Fibroblast of skin of scalp (primary cell): ENCODE data around the gene PJA1.

ENCODE experiments used
- DNase-seq: peaks from one replicate; pipeline ENCODE4 v3.0.0-alpha.2; 2013

PJA1 gene

DNA sequence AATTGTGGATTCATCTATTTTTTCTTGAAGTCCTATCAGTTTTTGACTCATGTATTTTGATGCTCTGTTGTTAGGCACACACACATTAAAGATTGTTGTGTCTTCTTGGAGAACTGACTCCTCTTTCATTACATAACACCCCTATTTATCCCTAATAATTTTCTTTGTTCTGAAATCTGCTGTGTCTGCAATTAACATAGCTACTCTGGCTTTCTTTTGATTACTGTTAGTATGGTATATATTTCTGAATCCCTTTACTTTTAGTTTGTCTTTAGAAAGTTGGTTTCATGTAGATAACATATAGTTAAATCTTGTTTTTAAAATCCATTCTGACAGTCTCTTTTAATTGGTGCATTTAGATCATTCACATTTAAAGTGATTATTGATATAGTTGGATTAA is 5.1 kb upstream of the PJA1 start:
- no peak for DNase-seq

DNA sequence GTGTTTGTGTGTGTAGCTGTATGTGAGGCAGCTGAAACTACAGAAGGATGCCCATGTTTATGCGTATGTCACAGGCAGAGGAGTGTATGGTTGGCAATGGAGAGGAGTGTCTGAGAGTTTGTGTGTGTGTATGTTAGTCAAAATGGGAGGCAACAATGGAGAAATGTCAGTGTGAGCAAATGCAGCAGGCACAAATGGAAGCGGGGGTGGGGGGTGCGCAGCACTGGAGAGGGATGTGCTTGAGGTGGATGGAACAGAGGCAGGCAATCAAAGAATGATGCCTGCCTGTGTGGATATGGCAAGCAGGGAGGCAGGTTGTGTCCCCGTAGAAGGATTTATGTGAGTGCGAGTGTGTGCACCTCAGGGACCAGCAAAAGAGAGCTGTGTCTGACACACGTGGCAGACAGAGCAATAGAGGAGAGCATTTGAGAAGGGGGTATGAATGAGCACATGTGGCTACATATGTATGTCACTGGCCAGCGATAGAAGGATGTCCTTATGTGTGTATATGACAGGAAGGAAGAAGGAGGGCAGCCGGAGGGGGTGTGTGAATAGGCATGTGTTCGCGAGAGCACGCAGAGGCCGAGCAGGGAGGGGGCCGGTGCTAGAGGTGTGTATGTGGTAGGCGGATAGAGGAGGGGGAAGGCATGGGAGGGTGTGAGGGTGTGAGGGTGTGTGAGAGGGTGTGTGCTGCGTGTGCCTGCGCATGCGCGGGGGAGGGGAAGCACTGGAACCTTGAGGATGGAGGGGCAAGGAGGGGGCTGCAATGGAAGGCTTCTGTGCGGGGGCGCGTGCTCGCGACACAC is 1.1 kb downstream of the PJA1 start:
- peak; percentile 14 for DNase-seq

DNA sequence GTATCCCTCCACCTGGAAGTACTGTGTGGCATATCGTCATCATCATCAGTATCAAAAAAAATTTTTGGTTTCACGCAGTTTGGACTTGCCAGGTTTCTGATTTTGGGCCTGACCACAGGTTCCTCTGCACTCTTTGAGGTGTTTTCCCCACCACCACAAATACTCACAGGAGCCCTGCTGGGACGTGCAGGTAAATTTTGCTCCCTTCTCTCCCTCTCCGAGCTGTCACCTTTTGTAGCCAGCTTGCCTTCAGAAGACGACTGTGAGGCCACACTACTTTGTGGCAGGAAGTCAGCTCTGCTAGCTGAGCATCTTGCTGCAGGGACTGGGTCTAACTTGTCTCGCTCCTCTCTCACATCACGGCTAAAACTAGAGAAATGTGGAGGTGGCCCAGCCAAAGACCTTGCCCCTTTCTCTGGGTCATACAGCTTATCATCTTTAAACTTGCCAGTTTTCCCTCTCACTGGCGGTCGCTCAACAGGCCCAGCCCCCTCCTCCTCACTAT is 2.8 kb downstream of the PJA1 start:
- no peak for DNase-seq

DNA sequence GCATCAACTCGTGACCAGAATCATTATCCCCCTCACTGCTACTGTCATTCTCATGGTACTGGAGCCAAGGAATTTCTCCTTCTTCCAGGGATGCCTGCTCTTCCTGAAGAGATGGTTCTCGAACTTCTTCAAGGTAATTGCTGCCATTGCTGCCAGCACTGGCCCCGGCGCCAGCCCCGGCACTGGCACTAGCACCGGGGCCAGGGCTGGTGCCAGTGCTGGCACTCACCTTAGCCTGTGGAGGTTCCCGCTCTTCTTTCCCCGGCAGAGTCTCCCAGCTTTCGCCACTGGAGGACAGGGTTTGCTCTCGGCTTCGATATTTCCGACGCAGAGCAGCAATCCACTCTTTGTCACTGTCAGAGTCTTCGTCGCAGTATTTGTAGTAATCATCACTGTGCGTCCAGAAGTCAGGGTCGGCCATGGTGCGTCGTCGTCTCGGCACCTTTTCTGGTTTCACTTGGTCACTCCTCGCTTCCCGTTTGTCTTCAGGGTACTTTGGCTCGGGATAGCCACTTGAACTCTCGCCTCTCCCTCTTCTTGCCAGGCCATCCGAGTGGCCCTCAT is 3.4 kb downstream of the PJA1 start:
- no peak for DNase-seq

DNA sequence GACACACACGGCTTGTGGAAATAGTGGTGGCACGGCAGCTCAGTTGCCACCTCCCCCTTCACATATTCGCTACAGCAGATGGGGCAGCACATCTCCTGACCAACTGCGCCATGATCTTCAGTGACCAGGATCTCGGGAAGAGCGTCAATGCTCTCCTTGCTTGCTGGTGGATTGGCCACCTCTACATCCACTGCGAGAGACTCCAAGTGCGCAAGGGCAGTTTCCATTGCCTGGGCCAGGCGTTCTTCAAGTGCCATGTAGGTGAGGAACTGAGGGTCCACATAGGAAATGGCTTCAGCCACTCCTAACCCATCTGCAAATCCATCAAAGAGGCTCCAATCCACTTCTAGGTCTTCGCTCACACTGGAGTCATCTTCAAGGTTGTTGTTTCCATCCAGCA is 3.9 kb downstream of the PJA1 start:
- DNase-seq: no peak

DNA sequence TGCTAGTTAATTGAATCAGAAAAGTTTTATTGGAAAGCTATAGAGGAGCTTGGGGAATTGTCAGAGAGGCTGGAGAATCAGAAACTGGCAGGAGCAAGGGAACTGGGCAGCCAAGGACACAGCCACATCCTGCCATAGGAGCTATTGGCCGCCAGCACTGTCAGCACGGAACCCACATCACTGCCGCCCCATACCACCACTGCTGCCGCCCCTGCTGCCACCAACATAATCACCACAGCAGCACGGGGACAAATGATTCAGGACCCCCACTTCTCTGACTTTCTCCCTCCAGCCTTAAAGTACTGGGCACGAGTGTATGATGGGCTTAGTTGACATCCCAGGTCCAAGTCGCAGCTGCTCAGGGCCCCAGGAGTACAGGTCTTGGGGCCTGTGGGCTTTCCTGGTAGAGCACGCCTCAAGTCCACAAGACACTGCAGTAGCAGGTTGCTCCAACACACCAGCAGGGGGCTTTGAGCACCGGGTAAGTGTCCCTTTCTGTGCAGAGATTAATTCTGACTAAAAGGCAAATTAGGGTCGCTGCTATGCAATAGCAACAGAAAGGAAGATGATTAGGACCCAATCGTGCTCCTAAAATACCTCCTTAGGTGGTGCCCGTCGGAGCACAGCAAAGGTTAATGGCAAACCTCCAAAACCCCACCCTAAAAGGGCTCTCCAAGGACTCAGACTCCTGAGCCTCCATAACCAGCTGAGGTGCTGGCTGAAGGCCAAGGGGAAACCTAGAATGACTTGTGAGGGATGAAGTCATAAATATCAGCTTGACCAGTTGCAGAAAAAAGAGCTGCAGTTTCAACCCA is 6.9 kb downstream of the PJA1 start:
- DNase-seq: peak; percentile 47

DNA sequence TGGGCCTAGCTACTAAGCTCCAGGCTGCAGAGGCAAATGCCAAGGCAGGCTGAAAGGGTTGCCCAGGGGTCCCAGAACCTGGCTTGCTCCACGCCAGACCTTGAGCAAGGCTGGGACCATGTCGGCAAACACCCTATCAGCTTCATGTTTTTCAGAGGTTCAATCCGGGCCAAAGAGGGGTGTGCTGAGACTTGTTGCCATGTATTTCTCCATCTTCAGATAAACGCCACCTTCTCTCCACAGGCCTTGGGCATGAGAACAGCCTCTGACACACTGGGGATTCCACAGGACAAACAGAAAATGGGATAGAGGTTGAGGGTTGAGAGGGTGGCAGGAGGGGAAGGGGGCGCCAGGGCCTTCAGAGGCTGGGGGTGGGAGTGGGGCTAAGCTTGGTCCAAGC is 8.6 kb downstream of the PJA1 start:
- DNase-seq: no peak

DNA sequence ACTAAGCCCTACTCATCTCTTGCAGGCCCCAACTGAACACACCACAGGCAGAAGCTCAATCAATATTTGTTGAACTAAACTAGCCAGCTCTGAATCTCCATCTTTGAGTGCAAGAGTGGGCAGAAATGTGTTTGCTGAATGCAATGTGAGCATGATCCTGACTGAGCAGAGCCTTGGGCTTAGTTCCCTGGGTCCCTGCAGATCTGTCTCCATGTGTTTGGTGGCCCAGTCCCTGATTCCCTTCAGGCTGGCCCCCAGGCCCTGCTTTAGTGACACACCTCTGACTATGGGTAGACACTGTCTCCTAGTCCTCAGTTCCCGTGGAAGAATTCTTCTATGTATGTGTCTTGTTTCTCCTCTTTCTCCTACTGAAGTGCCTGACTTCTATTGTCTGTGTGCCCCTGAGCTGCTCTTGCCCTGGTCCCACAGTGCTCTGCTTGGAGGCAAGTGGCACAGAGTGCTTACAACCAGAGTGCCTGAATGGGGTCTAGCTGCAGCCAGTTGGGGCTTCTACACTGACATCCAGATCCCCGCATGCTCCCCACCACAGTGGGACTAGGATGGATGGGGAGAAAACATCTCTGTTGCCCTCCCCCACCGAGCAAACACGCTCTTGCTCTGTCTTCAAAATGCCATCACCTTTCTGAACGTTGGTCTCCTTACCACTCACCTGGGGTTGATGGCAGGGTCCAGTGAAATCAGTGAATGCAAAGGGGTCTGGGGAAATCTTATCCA is 9.3 kb downstream of the PJA1 start:
- DNase-seq: no peak

DNA sequence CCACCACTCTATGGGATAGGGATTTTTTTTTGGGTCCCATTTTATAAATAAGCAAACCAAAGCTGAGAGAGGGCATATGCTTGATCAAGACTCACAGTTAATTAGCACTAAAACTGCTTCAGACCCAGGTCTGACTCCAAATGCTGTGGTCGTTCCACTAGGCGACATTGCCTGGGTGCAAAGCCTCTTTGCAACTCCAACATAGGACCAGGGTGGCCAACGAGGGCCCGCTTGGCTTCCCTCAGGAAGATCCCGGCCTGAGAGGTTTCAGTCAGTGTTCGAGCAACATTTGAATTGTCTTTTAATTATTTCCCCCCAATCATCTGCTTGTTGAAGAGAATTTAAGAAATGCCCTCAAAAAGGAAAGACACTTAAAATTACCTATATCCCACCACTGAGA is 11.2 kb downstream of the PJA1 start:
- DNase-seq: no peak

DNA sequence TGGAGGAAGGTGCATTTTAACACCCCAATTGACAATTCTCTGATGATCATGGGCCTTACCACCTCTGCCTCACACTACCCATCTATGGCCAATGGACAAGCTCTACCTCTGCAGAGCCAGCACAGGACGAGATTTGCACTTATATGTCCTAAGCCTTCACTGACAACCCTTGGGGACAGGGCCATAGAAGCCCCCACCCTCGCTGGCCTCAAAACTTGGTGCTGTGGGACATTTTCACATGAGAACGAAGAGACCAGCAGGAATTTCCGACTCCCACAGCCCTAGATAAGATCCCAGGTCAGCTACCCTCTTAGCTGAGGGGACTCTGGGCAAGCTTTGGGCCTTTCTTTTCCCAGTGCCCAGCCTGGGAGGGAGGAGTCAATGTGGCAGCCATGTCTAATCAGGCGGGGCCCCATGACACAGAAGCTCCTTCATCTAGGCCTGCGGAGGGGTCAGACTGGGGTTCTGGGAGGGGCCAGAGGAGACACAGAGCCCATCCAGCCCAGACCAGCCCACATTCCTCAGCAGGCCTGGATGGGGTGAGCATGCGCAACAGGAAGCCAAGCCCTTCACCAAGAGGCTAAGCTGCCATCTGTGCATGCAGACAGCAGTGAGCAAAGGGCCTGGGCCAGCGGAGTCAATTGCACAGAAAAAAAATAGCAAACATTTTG is 12.1 kb downstream of the PJA1 start:
- peak; percentile 71 for DNase-seq

DNA sequence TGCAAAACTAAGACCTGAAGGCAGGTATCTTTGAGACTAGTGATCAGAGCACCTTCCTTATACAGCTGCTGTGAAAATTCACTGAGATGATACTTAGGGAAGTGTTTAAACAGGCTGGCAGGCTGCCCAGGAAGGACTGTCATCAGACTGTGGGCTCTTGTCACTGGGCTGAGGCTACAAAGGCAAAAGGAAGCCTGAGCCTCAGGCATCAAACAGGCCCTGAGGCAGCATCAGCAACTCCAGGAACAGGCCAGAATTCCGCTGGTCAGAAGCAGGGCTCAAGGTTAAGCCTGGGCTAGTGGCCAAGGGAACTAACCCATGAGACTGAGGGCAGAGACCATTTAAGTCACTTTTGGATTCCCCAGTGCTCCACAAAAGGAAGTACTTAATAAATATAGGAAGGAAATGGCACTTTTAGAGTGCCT is 12.8 kb downstream of the PJA1 start:
- peak; percentile 40 for DNase-seq

DNA sequence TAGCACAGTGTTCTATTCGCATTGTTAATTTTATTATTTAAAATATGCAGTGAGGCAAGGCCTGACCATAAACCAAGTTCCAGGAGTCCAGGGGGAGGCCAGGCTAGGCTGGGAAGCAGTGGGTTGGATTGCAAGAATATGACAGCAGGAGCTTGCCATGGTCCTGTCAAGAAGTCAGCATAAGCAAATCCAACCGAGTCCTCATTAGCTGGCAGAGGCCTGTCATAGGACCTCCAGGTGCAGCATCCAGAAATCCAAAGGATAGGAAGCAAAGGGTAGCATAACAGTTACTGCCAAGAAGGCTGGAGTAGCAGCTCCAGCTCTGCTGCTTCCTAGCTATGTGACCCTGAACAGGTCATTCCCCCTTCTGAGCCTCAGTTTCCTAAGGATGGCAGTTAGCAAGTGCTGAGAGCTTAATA is 13.4 kb downstream of the PJA1 start:
- DNase-seq: no peak

DNA sequence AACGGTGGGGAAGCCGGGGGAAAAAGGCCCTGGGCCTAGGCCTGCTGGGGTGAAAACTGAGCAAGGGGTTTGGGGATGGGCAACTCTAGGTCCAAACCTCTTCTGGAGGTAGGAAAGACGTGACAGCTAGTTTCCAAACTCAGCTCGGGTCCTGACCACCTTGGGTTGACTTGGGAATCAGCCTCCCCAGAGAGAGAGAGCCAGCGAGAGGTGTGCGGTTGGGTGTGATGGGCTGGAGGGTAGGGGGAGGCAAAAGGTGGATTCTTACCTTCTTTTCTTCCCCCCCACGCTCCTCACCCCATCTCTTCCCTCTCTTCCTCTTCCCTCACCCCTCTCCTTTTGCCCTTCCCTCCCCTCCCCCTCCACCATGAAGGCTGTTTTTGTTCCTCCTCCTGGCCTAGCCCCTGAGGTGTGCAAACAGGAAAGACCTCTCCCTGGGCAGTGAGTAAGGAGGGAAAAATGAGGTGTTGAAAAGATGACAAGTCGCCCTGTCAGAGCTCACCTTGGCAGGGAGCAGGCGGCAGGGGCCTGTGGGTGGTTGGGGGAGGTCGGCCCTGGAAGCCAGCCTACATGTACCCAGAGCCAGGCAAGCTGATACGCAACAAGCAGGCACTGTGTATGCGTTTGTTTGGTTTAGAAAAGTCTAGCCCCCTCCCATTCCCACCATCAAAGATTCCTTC is 14.8 kb downstream of the PJA1 start:
- no peak for DNase-seq

DNA sequence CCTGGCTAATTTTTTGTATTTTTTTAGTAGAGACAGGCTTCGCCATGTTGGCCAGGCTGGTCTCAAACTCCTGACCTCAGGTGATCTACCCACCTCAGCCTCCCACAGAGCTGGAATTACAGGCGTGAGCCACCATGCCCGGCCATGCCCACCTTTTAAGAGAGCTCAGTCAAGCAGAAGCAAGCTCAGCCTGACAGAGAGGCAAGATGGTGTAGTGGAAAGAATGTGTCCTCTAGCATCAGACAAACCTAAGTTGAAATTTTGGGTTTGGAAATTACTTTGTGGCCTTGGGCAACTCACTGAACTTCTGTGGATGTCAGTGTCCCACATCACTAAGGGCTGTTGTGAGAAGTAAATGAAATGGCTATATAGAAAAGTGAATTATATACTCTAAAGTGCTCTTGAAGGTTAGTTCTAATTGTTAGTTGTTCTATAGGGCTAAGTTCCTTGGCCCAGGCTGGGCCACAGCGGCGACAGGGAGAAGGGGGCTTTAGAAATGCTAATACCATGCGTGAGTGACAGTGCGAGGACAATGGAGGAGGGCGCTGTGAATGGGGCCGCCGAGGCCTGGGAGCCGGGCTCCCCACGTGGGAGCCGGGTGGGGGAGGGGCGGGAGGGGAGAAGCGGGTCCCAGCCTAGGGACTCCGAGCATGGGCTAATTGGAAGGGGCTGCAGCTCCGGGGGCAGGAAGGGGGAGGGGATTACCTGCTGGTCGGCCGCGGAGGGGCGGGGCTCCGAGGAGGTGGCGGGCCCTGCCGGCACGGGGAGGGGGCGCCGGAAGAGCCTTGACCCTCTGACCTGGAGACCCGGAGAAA is 15.6 kb downstream of the PJA1 start:
- DNase-seq: no peak

DNA sequence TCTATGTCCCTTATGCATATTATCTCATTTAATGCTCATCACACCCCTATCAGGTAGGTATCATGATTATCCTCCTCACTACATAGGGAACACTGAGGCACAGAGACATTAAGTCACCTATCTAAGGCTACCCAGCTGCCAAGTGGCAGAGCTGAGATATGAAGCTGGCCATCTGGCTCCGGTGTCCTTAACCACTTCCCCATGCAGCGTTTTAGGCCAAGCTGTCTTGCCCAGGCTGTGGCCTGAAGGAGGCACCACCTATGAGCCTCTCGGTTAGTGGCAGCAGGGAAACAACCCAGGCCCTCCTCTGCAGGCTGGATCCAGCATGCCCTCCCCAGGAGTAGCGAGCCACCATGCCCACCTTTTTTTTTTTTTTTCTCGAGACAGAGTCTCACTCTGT is 16.3 kb downstream of the PJA1 start:
- no peak for DNase-seq

DNA sequence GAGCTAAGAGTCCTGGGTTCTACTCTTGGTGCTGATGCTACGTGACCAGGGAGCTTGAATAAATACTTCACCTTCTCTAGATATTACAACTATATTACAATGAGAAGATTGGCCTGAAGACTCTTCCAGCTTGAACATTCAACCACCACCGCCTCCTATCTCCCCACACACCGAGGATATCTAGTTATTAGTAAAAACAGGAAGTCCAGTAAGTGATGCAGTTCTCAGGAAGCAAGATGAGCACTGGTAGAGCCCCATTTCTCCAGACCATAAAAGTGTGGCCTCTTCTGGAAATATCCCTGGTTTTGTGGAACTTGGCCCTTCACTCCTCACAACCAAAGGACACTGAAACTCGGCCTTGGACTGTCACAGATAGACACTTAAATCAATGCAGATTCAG is 18.5 kb downstream of the PJA1 start:
- no peak for DNase-seq

DNA sequence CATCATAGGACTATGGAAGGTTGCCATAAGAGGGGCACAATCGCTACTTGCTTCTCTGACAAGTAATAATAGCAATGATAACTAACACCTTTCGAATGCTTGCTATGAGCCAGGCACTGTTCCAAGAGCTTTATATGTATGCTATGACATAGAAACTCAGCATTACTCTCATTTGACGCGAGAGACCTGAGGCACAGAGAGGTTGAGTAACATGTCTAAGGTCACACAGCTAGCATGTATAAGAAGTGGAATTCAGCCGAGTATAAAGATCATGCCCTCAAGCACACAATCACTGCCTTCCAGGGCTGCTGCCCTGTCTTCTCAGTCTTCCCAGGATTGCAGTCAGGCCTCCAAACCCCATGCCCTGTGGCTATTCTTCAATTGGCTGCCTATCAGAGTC is 19.5 kb downstream of the PJA1 start:
- DNase-seq: no peak

DNA sequence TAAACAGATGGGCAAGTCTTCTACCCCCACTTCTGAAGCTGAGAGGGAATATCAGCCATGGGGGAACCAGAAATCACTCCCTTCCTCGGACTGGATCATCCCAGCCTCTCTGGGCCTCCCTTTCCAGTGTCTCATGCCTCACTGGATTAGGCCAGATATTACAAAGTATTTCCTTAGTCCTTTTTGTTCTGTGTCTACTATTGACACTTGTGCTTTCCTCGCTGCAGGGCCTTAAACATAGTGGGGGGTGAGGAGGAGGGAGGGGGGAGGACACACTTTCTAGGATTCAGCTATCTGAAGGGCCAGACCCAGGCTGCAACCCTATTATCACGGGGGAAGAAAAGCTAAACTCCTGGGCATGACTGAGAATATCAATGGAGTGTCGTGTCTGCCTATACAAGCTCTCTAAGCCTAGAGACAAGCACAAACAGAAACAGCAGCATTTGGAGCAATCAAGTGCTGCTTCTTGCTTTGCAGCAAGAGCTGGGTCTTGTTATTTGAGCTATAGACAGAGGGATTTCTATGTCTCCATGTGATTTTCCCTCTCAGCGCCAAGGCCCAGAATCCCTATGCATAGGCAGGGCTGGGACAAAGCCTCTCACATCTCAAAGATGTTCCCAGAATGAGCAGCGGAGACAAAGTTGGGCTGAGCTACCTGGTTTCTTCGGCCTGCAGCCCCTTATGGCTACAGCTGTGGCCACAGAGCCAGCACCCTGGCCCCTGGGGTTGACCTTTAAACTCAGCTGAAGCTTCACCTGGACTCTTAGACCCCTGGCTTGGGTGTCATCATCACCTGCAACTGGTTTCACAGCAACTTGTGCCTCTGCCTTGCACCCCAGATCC is 20.2 kb downstream of the PJA1 start:
- DNase-seq: no peak

DNA sequence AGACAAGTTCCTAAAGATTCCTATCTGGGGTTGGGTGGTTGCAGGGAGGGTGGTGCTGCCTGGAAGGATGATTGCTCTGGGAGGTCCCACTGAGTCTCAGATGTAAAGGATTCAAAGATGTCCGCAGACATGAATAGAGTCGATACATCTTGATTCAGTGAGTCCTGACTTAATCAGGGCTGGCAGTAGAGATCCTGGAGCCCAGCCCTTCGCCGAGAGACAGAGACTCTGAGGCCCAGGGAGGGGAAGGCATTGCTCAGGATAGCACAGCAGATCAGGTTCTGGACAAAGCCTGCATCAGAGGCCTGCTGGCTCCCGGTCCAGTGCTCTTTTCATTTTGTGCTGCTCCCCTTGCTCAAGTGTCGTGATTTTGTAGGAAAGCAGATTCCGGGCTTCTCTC is 21.7 kb downstream of the PJA1 start:
- DNase-seq: no peak
